HCT116 (cell line): Measurements from ENCODE around the gene RPL27. TPM values are rescaled to one million over a fixed set of nuclear protein-coding genes. Genes with fewer than 3 reads are reported as not detected.

Experiments used
- ATAC-seq: fragments of 200-7000 bp; cut with Tn5 transposase; 2 replicates; pipeline ENCODE4 v1.9.1; 2020; ENCODE audit warnings: mild to moderate bottlenecking, moderate library complexity
- BruUV-seq: library from RNA; stranded (reverse); fragments of 400-500 nt; replicated peaks from 2 replicates; lab custom pipeline; 2021; lab: Mats Ljungman, UMichigan
- CTCF ChIA-PET: fragments of 300-600 bp; sonication (Branson Sonifier 250); formaldehyde crosslinking; loops from one replicate; lab custom pipeline; 2021; ENCODE audit warnings: antibody characterized with exemption; lab: Charles Lee
- POLR2A ChIA-PET: fragments of 300-600, 350-600 bp; sonication (Branson Sonifier 250); formaldehyde crosslinking; loops from one replicate; lab custom pipeline; 2021; ENCODE audit warnings: antibody characterized with exemption; lab: Charles Lee
- RAD21 ChIA-PET, 2 experiments: fragments of 300-600 bp; sonication (Branson Sonifier 250); formaldehyde crosslinking; loops; one replicate each; lab custom pipeline; 2023; ENCODE audit warnings: low total read pairs in 2 of 2; ENCODE audit not compliant: uncharacterized antibody in 2 of 2, unreplicated experiment in 2 of 2, low non-redundant PET in 1 of 2; lab: Charles Lee
- DNase-seq: peaks from one replicate; pipeline ENCODE4 v3.0.0-alpha.2; 2010; ENCODE audit warnings: low read depth, low spot score
- H2AFZ ChIP-seq: fragments of 200-600 bp; shearing (Covaris generic), sonication (generic); 2 replicates; pipeline ENCODE4 v1.6.1; 2017; ENCODE audit warnings: low read depth, mixed run types, mixed read lengths, antibody characterized with exemption, low read length; ENCODE audit not compliant: poor library complexity, severe bottlenecking
- H3K27ac ChIP-seq: 2 replicates; pipeline ENCODE4 v1.5.1; 2012; ENCODE audit warnings: low read depth, low read length
- H3K27me3 ChIP-seq: fragments of 200-600 bp; sonication (generic); 2 replicates; pipeline ENCODE4 v1.6.1; 2016; ENCODE audit warnings: mixed run types, low read length, mixed read lengths; ENCODE audit not compliant: insufficient read depth
- H3K36me3 ChIP-seq, 2 experiments: fragments of 200-500 bp in 1 of 2; fragments of 200-600 bp in 1 of 2; sonication (Bioruptor generic) in 1 of 2; sonication (generic) in 1 of 2; 2 replicates each; pipeline versions ENCODE4 v1.5.1 to v1.6.1; 2014 to 2016; ENCODE audit warnings: low read length in 2 of 2, inconsistent platforms in 1 of 2, mixed read lengths in 1 of 2, mixed run types in 1 of 2; ENCODE audit not compliant: insufficient read depth in 2 of 2, control insufficient read depth in 1 of 2
- H3K4me1 ChIP-seq, 2 experiments: fragments of 200-600 bp in 1 of 2; sonication (generic) in 1 of 2; 2 replicates each; pipeline versions ENCODE4 v1.5.1 to v1.6.1; 2012 to 2017; ENCODE audit warnings: low read length in 2 of 2, inconsistent platforms in 1 of 2, mild to moderate bottlenecking in 1 of 2, mixed read lengths in 1 of 2, mixed run types in 1 of 2, moderate library complexity in 1 of 2; ENCODE audit not compliant: insufficient read depth in 2 of 2, control insufficient read depth in 1 of 2
- H3K4me2 ChIP-seq: fragments of 200-600 bp; sonication (generic); 2 replicates; pipeline ENCODE4 v1.6.1; 2017; ENCODE audit warnings: mixed run types, low read length, mixed read lengths
- H3K4me3 ChIP-seq, 2 experiments: fragments of 200-600 bp in 1 of 2; sonication (generic) in 1 of 2; replicated peaks in 1 of 2; 2 replicates each; pipeline ENCODE4 v1.5.1; 2011 to 2016; ENCODE audit warnings: low read length in 2 of 2, control low read depth in 1 of 2, low read depth in 1 of 2, mild to moderate bottlenecking in 1 of 2, mixed read lengths in 1 of 2, mixed run types in 1 of 2
- H3K79me2 ChIP-seq: fragments of 200-600 bp; sonication (generic); 2 replicates; pipeline ENCODE4 v1.6.1; 2017; ENCODE audit warnings: mild to moderate bottlenecking, mixed run types, low read length, moderate library complexity, mixed read lengths; ENCODE audit not compliant: insufficient read depth
- H3K9ac ChIP-seq: fragments of 200-600 bp; sonication (generic); 2 replicates; pipeline ENCODE4 v1.6.1; 2016; ENCODE audit warnings: low read length, mixed read lengths
- H3K9me2 ChIP-seq: fragments of 200-600 bp; sonication (generic), shearing (Covaris generic); 2 replicates; pipeline ENCODE4 v1.6.1; 2017; ENCODE audit warnings: mixed run types, mild to moderate bottlenecking, moderate library complexity; ENCODE audit not compliant: insufficient read depth
- H3K9me3 ChIP-seq, 2 experiments: fragments of 200-500 bp in 1 of 2; fragments of 200-600 bp in 1 of 2; sonication (Bioruptor generic) in 1 of 2; sonication (generic) in 1 of 2; 2 replicates each; pipeline ENCODE4 v1.6.1; 2014 to 2017; ENCODE audit warnings: low read length in 2 of 2, mixed read lengths in 2 of 2, inconsistent platforms in 1 of 2, low read depth in 1 of 2, mild to moderate bottlenecking in 1 of 2, mixed run types in 1 of 2, moderate library complexity in 1 of 2; ENCODE audit not compliant: control insufficient read depth in 1 of 2, insufficient read depth in 1 of 2
- H4K20me1 ChIP-seq: fragments of 200-600 bp; sonication (generic), shearing (Covaris generic); 2 replicates; pipeline ENCODE4 v1.6.1; 2017; ENCODE audit warnings: mixed run types, mild to moderate bottlenecking, moderate library complexity; ENCODE audit not compliant: insufficient read depth
- ATF3 ChIP-seq: IDR thresholded peaks from 2 replicates; pipeline ENCODE4 v1.6.1; 2012
- CEBPB ChIP-seq: IDR thresholded peaks from 2 replicates; pipeline ENCODE4 v1.6.1; 2012; ENCODE audit warnings: low read depth
- EZH2 ChIP-seq: fragments of 200-600 bp; sonication (generic); IDR thresholded peaks from 2 replicates; pipeline ENCODE4 v1.6.1; 2017; ENCODE audit warnings: antibody characterized with exemption, mixed run types
- EZH2phosphoT487 ChIP-seq: fragments of 200-600 bp; IDR thresholded peaks from 2 replicates; pipeline ENCODE4 v1.6.1; 2018; ENCODE audit warnings: antibody characterized with exemption, borderline replicate concordance
- MAX ChIP-seq: IDR thresholded peaks from 2 replicates; pipeline ENCODE4 v1.6.1; 2012
- POLR2A ChIP-seq: IDR thresholded peaks from 2 replicates; pipeline ENCODE4 v1.7.0; 2011; ENCODE audit warnings: borderline replicate concordance; ENCODE audit not compliant: insufficient read depth, insufficient read length; ENCODE audit errors: extremely low read depth
- POLR2AphosphoS5 ChIP-seq: IDR thresholded peaks from 2 replicates; pipeline ENCODE4 v1.6.1; 2011; ENCODE audit warnings: mild to moderate bottlenecking, low read depth, low read length, moderate library complexity
- RAD21 ChIP-seq: IDR thresholded peaks from 2 replicates; pipeline ENCODE4 v1.6.1; 2012; ENCODE audit warnings: low read depth, mild to moderate bottlenecking
- SIN3A ChIP-seq: IDR thresholded peaks from 2 replicates; pipeline ENCODE4 v1.6.1; 2012; ENCODE audit warnings: low read depth
- ZBTB33 ChIP-seq: IDR thresholded peaks from 2 replicates; pipeline ENCODE4 v1.6.1; 2011; ENCODE audit warnings: mild to moderate bottlenecking, low read length, moderate library complexity; ENCODE audit not compliant: insufficient replicate concordance; ENCODE audit errors: extremely low read depth
- ZFX ChIP-seq: fragments of 450-650 bp; IDR thresholded peaks from 2 replicates; pipeline ENCODE4 v1.6.1; 2017
- intact Hi-C: fragments of 100-400 bp; cut with micrococcal nuclease; formaldehyde crosslinking; loops from 2 replicates; pipeline ENCODE4 v1.10.0; 2022
- total RNA-seq: library from RNA; stranded (reverse); gene quantifications from one replicate; pipeline ENCODE4 v1.2.1, GENCODE V29; 2021; ENCODE audit not compliant: unreplicated experiment

Gene RPL27
- total RNA-seq, 1 experiment from 2014 or later: 1,295 TPM

GRCh38 chr17:42989726-42990652 is 8.2 kb upstream of the RPL27 start (continued):
- TF ChIP-seq ZBTB33 (no peak), EZH2phosphoT487 (no peak), MAX (no peak), SIN3A (no peak)

- ATAC-seq (no peak), DNase-seq (no peak)
- intact Hi-C loops: no loop called here
- BruUV-seq: no TSS peak
- Histone ChIP-seq H3K36me3 (peaks cover 34 to 35% of the 10 kb centered on the region in 2 experiments; a peak in 3 of 4 replicates), H3K9me3 (no peaks in the 10 kb centered on the region), H2AFZ (no peak overlapping the region), H3K27ac (no peak overlapping the region), H3K79me2 (no peaks in the 10 kb centered on the region), H3K4me1 (peaks cover 0 to 15% of the 10 kb centered on the region in 2 experiments; a peak in 2 of 4 replicates), H3K9ac (no peak overlapping the region), H3K4me2 (no peak overlapping the region), H3K27me3 (no peaks in the 10 kb centered on the region), H3K4me3 (no peak overlapping the region), H4K20me1 (no peaks in the 10 kb centered on the region), H3K9me2 (no peaks in the 10 kb centered on the region)
- TF ChIP-seq ATF3 (no peak), ZFX (no peak), MAX (no peak), RAD21 (no peak), EZH2 (no peak), CEBPB (no peak), POLR2AphosphoS5 (no peak), SIN3A (no peak), POLR2A (no peak)
- POLR2A ChIA-PET: interaction anchor here (1.0 kb wide), 1 partner anchor 26 kb away, joined by 3 read pairs; no protein-coding TSS in a partner anchor
- CTCF ChIA-PET: no interaction called here
- RAD21 ChIA-PET: no interaction called here
Observed at GRCh38 chr17:42991471-42991870, 6.7 kb upstream of the RPL27 start.
